HG02840 (cell line): Measurements from ENCODE around the gene UNK.
"Not testable (repeated sequence)": the region's sequence is repeated elsewhere in the genome, so short reads cannot be mapped to it uniquely, and the experiment has no call there.

ENCODE experiments used
- ATAC-seq: cut with Tn5 transposase; IDR thresholded peaks from one replicate; pipeline ENCODE4 v1.9.1; 2021; ENCODE audit warnings: mild to moderate bottlenecking, moderate library complexity, moderate number of reproducible peaks; ENCODE audit not compliant: unreplicated experiment, low FRiP score

The UNK gene

GRCh38 chr17:75795820-75796607 is 11.4 kb downstream of the UNK start:
- no peak for ATAC-seq

GRCh38 chr17:75799402-75799801 is 14.8 kb downstream of the UNK start:
- no peak for ATAC-seq

GRCh38 chr17:75803883-75804282 is 19.3 kb downstream of the UNK start:
- ATAC-seq, result no peak

- no peak for ATAC-seq
These were observed 22.4 kb downstream of the UNK start for GRCh38 chr17:75806822-75807500.

GRCh38 chr17:75807861-75808260 is 23.3 kb downstream of the UNK start:
- ATAC-seq, result no peak

GRCh38 chr17:75808549-75808904 is 23.9 kb downstream of the UNK start:
- no peak for ATAC-seq

GRCh38 chr17:75808905-75809621 is 24.5 kb downstream of the UNK start:
- ATAC-seq, result no peak

GRCh38 chr17:75809631-75810111 is 25.1 kb downstream of the UNK start:
- no peak for ATAC-seq

GRCh38 chr17:75810216-75810615 is 25.6 kb downstream of the UNK start:
- no peak for ATAC-seq

- ATAC-seq, result not testable (repeated sequence)
These were observed 26.1 kb downstream of the UNK start for GRCh38 chr17:75810756-75811155.

GRCh38 chr17:75811174-75811573 is 26.6 kb downstream of the UNK start:
- no peak for ATAC-seq

GRCh38 chr17:75812096-75813013 is 27.7 kb downstream of the UNK start:
- no peak for ATAC-seq

GRCh38 chr17:75813081-75814020 is 28.7 kb downstream of the UNK start:
- ATAC-seq, result no peak

GRCh38 chr17:75814021-75814395 is 29.4 kb downstream of the UNK start:
- no peak for ATAC-seq

GRCh38 chr17:75814900-75815373 is 30.3 kb downstream of the UNK start:
- ATAC-seq, result no peak

- no peak for ATAC-seq
These were observed 30.8 kb downstream of the UNK start for GRCh38 chr17:75815399-75815798.

GRCh38 chr17:75816693-75817092 is 32.1 kb downstream of the UNK start:
- no peak for ATAC-seq

- ATAC-seq, result no peak
These were observed 33.0 kb downstream of the UNK start for GRCh38 chr17:75817571-75817970.

- ATAC-seq, result no peak
These were observed 33.8 kb downstream of the UNK start for GRCh38 chr17:75818326-75818885.
